KMS-11 (cell line): ENCODE data around the gene DENND4C.

Experiments used
- H2AFZ ChIP-seq: fragments of 200-600 bp; sonication (generic); 2 replicates; pipeline ENCODE4 v1.6.1; 2016; ENCODE audit warnings: antibody characterized with exemption, mixed run types, low read depth
- H3K27ac ChIP-seq: fragments of 200-600 bp; sonication (generic); 2 replicates; pipeline ENCODE4 v1.6.1; 2016; ENCODE audit warnings: mild to moderate bottlenecking, mixed run types
- H3K27me3 ChIP-seq: fragments of 200-600 bp; sonication (generic); 2 replicates; pipeline ENCODE4 v1.6.1; 2017; ENCODE audit warnings: mild to moderate bottlenecking, low read depth, mixed run types, moderate library complexity; ENCODE audit not compliant: insufficient read depth
- H3K36me3 ChIP-seq: fragments of 200-600 bp; sonication (generic); 2 replicates; pipeline ENCODE4 v1.6.1; 2017; ENCODE audit warnings: mild to moderate bottlenecking, mixed run types; ENCODE audit not compliant: insufficient read depth
- H3K4me1 ChIP-seq: fragments of 200-600 bp; sonication (generic); 2 replicates; pipeline ENCODE4 v1.6.1; 2016; ENCODE audit warnings: mild to moderate bottlenecking, low read depth, mixed run types; ENCODE audit not compliant: poor library complexity, severe bottlenecking
- H3K4me2 ChIP-seq: fragments of 200-600 bp; sonication (generic); 2 replicates; pipeline ENCODE4 v1.7.0; 2016; ENCODE audit warnings: mild to moderate bottlenecking, mixed run types
- H3K4me3 ChIP-seq: fragments of 200-600 bp; sonication (generic); IDR thresholded peaks from 2 replicates; pipeline ENCODE4 v1.6.1; 2017; ENCODE audit warnings: low read depth, low read length, mixed read lengths; ENCODE audit not compliant: insufficient read depth
- H3K79me2 ChIP-seq: fragments of 200-600 bp; sonication (generic); 2 replicates; pipeline ENCODE4 v1.6.1; 2016; ENCODE audit warnings: low read depth, mixed run types; ENCODE audit not compliant: insufficient read depth
- H3K9ac ChIP-seq: fragments of 200-600 bp; sonication (generic); 2 replicates; pipeline ENCODE4 v1.6.1; 2016; ENCODE audit warnings: mild to moderate bottlenecking, mixed run types
- H4K20me1 ChIP-seq: fragments of 200-600 bp; sonication (generic); 2 replicates; pipeline ENCODE4 v1.6.1; 2016; ENCODE audit warnings: mild to moderate bottlenecking, mixed run types; ENCODE audit not compliant: insufficient read depth
- CTCF ChIP-seq: fragments of 200-600 bp; sonication (generic); conservative IDR thresholded peaks from 2 replicates; pipeline ENCODE4 v1.6.1; 2017; ENCODE audit warnings: low read depth, mild to moderate bottlenecking, antibody characterized with exemption, low read length, moderate library complexity, mixed read lengths

The DENND4C gene

GRCh38 chr9:19230355-19231125 lies at the start of gene DENND4C:
Gene DENND4C (plus strand): TSS chr9:19230693. CDS start chr9:19276175, 45,482 bp downstream.
- Histone ChIP-seq H3K4me3 (no peak within 1 kb of the TSS), H3K27me3 (no peaks in the 10 kb centered on the region), H3K79me2 (peaks cover 35% of the 10 kb centered on the region; the same call in 1 of the 2 replicates), H3K27ac (peak within 1 kb of the TSS; percentile 70), H4K20me1 (no peaks in the 10 kb centered on the region), H3K36me3 (no peaks in the 10 kb centered on the region), H3K9ac (peak within 1 kb of the TSS; percentile 78), H3K4me2 (peak within 1 kb of the TSS; percentile 99), H2AFZ (peak within 1 kb of the TSS; percentile 90), H3K4me1 (peaks cover 37% of the 10 kb centered on the region)
- no peak for TF ChIP-seq CTCF

- Histone ChIP-seq H3K27me3 (no peaks in the 10 kb centered on the region), H3K36me3 (no peaks in the 10 kb centered on the region), H3K4me1 (no peaks in the 10 kb centered on the region), H2AFZ (no peak overlapping the region), H3K9ac (no peak overlapping the region), H4K20me1 (no peaks in the 10 kb centered on the region), H3K79me2 (no peaks in the 10 kb centered on the region), H3K27ac (no peak overlapping the region), H3K4me2 (no peak overlapping the region), H3K4me3 (no peak overlapping the region)
- no peak for TF ChIP-seq CTCF
Measured at GRCh38 chr9:19180991-19181390, 49.5 kb upstream of the DENND4C start.

GRCh38 chr9:19181561-19181960 lies 48.9 kb upstream of the DENND4C start:
- H3K79me2 ChIP-seq: no peaks in the 10 kb centered on the region
- no peak overlapping the region for H2AFZ ChIP-seq
- H3K36me3 ChIP-seq: no peaks in the 10 kb centered on the region
- TF ChIP-seq CTCF: no peak
- no peaks in the 10 kb centered on the region for H3K4me1 ChIP-seq
- no peak overlapping the region for H3K4me3 ChIP-seq
- no peak overlapping the region for H3K27ac ChIP-seq
- no peak overlapping the region for H3K4me2 ChIP-seq
- no peaks in the 10 kb centered on the region for H3K27me3 ChIP-seq
- H3K9ac ChIP-seq: no peak overlapping the region
- H4K20me1 ChIP-seq: no peaks in the 10 kb centered on the region

- H3K36me3 ChIP-seq: no peaks in the 10 kb centered on the region
- no peaks in the 10 kb centered on the region for H3K4me1 ChIP-seq
- H3K9ac ChIP-seq: no peak overlapping the region
- no peak overlapping the region for H2AFZ ChIP-seq
- no peaks in the 10 kb centered on the region for H4K20me1 ChIP-seq
- H3K4me3 ChIP-seq: no peak overlapping the region
- no peak overlapping the region for H3K4me2 ChIP-seq
- H3K79me2 ChIP-seq: no peaks in the 10 kb centered on the region
- no peak for TF ChIP-seq CTCF
- H3K27me3 ChIP-seq: no peaks in the 10 kb centered on the region
- H3K27ac ChIP-seq: no peak overlapping the region
Measured at GRCh38 chr9:19184144-19184917, 46.2 kb upstream of the DENND4C start.
